GM21447 (cell line): ENCODE data around the gene C16orf87.

ENCODE experiments used
- ATAC-seq: cut with Tn5 transposase; IDR thresholded peaks from one replicate; pipeline ENCODE4 v1.9.1; 2021; ENCODE audit not compliant: unreplicated experiment

The C16orf87 gene

DNA sequence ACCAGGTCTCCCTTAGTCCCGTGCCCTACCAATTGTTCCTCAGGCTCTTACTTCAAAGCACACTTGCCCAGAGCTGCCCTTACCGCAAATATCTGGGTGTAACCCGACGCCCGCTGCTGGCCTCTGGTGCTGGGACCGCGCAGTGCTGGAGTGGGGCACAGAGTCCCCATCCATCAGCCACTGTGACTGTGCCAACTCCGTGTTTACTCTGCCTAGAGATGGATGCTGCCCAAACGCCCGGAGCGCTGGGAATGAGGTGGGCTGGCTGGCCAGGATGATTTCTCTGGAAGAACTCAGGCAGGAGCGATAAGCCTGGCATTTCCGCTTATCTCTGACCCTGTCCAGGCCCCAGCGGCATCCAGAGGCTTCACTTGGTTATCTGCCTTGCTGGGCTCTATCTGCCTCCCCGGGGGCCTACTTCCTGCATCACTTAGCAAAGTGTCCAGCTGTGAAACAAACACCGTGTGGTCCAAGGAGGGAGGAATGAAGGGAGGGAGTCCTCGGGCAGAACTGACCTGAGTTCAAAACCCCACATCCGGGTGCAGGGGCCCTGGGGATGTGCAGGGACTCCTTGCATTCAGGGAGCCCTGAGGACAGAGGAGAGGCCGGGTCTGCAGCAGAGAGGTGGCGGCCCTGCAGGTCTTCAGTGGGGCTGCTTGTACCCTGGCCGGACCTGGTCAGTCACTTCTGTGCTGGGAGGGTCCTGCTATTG lies 73.5 kb downstream of the C16orf87 start:
- no peak for ATAC-seq

DNA sequence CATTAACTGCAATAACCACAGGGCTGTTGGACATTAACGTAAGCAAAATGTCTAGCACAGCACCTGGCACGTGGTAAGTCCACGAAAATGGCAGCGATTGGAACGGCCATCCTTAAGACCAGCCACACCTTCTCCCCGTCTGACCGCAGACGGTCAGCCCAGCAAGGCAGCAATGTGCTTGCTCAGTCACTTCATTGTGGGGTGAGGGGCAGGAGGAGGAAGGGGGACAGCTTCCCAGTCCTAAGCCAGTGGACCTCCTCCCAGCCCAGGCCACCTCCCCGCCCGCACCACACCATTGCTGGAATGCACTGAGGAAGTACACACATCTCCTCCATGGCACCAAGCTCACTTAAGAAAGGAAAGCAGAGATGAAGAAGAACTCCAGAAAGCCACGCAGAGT lies 74.2 kb downstream of the C16orf87 start:
- ATAC-seq, result no peak

DNA sequence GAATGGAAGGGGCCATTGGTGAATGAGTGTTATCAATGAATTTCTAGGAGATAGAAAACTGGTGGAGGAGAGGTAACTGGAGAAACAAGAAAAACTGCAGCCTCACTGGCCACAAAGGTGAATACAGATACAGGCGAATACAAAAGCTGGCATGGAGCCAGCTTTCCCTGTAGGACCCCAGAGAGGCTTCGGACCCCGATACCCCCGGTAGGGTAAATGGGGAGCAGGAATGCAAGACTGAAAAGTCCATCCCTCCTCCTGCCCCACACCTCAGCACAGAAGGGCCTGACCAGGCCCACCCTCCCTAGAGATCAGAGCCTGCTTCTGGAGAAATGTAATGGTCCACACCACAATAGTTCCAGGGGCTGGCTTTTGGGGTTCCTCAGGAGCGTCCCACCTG lies 78.0 kb downstream of the C16orf87 start:
- ATAC-seq, result no peak

DNA sequence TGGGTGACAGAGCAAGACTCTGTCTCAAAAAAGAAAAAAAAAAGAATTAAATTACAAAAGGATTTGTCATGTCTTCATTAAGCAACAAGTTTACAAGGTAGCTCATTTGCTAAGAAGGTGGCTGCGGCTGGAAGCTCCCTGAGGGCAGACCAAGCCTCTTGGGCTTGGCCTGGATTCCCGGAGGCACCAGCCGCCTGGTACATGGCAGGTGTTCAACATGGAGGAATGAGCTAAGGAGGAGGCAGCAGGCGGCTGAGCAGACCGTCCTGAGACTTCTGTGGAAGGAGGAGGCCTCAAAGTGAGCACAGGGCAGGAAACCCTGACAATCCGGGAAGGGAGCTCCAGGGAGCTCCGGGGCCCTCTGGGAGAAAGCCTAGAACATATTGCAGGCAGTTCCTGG lies 79.6 kb downstream of the C16orf87 start:
- ATAC-seq, result no peak

DNA sequence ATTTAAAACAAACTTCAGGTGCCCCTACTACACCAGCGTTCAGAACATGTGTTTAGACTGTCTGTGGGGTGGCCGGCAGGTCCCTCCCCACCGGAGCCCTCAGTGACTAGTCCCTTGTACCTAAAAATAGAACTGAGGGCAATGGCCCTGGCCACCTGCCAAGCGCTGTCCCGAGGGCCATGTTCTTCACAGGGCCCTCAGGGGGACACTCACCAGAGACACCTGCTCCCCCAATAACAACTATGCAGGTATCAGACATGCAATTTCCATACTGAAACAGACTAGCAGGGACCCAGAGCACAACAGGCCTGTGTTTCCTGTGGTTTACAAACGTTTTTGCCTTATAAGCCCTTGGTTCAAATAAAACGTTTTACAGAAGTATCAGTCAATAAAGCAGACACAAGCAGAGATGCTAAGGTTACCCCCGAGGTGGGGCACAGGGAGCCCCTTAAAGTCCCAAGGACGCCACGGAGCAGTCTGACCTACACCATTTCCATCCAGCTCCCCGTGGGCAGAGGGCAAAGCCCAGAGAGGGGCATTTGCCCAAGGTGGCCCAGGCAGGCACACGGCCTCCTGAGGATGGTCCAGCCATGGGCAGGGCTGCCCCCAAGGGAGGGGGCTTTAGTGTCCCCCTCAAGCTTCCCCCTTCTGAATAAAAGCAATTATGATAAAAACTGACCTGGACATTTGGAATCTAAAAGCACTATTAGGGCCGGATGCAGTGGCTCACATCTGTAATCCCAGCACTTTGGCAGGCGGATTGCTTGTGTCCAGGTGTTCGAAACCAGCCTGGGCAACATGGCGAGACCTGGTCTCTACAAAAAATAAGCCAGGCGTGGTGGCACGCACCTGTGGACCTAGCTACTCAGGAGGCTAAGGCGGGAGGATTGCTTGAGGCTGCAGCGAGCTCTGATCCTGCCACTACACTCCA lies 81.9 kb downstream of the C16orf87 start:
- peak; percentile 78 for ATAC-seq

DNA sequence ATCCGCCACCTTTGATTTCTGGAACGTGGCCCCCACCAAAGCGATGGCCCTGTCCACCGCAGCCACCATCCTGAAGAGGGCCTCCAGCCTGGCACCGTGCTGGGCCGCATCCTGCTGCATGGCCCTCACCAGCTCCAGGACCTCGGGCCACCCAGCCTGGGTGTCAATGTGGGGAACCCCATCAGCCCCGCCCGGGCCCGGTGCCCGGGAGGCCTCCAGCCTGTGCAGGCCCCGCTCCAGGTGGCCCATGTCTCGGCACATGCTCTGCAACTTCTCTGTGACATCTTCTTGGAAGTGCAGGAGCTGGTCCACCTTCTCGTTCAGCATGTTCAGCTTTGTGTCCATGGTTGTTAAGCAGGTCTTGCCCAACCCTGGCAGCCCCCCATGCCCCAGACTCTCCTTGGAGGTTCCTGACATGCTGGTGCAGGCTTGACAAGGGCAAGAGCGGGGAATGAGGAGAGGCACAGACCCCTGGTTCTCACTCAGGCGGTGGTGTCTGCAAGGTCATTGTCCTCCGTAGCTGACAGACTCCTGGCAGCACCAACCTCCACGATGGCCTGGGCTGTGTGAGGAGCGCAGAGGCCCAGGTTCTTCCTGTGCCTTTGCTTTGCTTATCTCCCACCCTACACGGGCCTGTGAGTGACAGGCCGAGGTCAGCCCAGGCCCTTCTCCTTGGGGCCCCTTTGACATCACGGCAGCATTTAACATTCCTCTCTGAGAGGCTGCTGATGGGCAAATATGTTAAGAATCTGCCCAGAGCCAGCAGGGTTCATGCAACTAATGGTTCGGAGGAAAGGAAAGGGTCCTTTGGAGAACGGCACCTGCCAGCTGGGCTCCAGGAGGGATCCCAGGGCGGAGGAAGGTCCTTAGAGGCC lies 83.0 kb downstream of the C16orf87 start, which contains the start of gene MYLK3:
TSS of gene MYLK3 (minus strand) at position 568 of the 875 bp plus-strand sequence. CDS start at position 417, 151 bp downstream.
- no peak for ATAC-seq

DNA sequence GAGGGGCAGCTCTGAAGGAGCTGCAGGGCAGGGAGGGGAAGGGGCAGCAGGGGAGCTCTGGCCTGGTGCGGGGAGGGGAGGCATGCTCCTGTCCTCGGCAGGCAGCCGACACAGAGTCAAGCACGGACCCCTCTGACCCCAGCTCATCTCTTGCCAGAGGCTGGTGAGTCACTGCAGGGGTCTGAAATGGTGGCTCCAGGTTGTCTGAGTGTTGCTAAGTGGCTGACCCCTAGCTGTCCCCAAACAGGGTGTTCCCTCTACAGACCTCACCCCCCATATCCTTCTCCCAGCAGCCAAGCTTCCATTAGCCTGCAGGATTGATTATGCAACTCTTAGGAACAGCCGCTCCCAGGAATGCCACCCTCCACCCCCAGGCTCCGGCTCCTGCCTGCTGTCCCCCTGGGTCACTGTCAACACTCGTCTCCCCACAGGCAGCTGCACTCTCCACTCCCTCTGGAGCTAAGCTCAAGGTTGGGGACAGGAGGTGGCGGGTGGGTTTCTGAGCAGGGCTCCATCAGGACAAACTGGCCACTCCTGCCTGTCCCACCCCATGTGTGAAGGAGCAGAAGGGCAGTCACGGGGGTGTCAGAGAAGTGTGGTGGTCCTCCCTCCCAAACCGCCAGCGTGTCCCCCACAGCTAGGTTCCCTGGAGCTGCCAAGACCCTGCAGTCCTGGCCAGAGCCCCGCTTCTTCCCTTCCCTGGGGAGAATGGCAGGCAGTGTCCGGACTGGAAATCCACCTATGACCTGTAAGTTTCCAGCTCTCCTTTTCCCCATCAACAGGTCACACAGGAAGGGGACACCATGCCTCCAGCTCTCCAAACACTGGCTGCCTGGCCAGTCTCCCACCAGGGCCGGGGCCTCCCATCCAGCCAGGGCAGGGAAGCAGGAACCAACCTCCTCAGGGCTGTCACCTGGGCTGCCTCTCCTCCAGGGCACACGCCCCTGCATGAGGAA lies 83.9 kb downstream of the C16orf87 start:
- no peak for ATAC-seq
